ENCODE results near the gene CABS1.

DNA sequence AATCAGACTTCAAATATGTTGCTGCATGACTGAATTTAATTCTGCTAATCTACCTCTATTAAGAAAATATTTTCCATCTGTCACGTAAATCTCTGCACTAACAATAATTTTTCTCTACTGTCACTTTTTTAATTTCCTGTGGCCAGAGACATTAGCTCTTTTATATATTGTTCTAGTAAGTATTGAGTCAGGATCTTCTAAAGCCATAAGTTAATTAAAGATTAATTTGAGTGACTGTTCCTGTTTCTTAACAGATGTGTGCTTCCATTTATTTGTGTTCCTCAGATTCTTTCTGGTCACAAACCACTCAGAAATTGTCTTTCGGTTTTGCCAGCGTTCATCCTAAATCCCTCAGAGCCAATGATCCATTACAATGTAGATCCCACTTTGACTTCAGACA, 45.8 kb downstream of the CABS1 start:
- TF ChIP-seq, protein P1, sequence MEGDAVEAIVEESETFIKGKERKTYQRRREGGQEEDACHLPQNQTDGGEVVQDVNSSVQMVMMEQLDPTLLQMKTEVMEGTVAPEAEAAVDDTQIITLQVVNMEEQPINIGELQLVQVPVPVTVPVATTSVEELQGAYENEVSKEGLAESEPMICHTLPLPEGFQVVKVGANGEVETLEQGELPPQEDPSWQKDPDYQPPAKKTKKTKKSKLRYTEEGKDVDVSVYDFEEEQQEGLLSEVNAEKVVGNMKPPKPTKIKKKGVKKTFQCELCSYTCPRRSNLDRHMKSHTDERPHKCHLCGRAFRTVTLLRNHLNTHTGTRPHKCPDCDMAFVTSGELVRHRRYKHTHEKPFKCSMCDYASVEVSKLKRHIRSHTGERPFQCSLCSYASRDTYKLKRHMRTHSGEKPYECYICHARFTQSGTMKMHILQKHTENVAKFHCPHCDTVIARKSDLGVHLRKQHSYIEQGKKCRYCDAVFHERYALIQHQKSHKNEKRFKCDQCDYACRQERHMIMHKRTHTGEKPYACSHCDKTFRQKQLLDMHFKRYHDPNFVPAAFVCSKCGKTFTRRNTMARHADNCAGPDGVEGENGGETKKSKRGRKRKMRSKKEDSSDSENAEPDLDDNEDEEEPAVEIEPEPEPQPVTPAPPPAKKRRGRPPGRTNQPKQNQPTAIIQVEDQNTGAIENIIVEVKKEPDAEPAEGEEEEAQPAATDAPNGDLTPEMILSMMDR (conservative IDR thresholded peaks at IDR 0.05; ENCODE audit: low read depth, low read length): no peak
- TF ChIP-seq EZH2 (IDR thresholded peaks at IDR 0.05; ENCODE audit: low read length, unreplicated experiment): no peak
- no peak for TF ChIP-seq EZH2phosphoT487 (IDR thresholded peaks at IDR 0.05; ENCODE audit: borderline replicate concordance, low read length)
